C4-2B (cell line): ENCODE measurements around the gene NDE1.
A peak's percentile ranks its signal among the peaks of the same experiment; 100 is the strongest.

Experiments
- H3K27ac ChIP-seq: fragments of 450-650 bp; 2 replicates; pipeline ENCODE4 v1.5.1; 2017
- CTCF ChIP-seq: fragments of 450-650 bp; conservative IDR thresholded peaks from 2 replicates; pipeline ENCODE4 v1.5.1; 2017; ENCODE audit warnings: mild to moderate bottlenecking
- ZFX ChIP-seq: fragments of 450-650 bp; IDR thresholded peaks from 2 replicates; pipeline ENCODE4 v1.6.1; 2017

NDE1 gene

GRCh38 chr16:15660203-15660601 is 10.2 kb downstream of the NDE1 start:
- TF ChIP-seq ZFX = no peak
- TF ChIP-seq CTCF = no peak
- no peak overlapping the region for H3K27ac ChIP-seq

- TF ChIP-seq CTCF = no peak
- no peak for TF ChIP-seq ZFX
- no peak overlapping the region for H3K27ac ChIP-seq
Observed at GRCh38 chr16:15665107-15665506, 15.1 kb downstream of the NDE1 start.

GRCh38 chr16:15667091-15667742 is 17.2 kb downstream of the NDE1 start:
- H3K27ac ChIP-seq = no peak overlapping the region
- TF ChIP-seq ZFX (no peak), CTCF (no peak)

- H3K27ac ChIP-seq = peak overlapping the region; percentile 86
- no peak for TF ChIP-seq ZFX
- TF ChIP-seq CTCF = no peak
Observed at GRCh38 chr16:15671530-15672117, 21.6 kb downstream of the NDE1 start.

GRCh38 chr16:15672127-15672513 is 22.1 kb downstream of the NDE1 start:
- H3K27ac ChIP-seq = peak overlapping the region; percentile 86

- H3K27ac ChIP-seq = peak overlapping the region; percentile 86
- no peak for TF ChIP-seq ZFX
- no peak for TF ChIP-seq CTCF
Observed at GRCh38 chr16:15672514-15673167, 22.6 kb downstream of the NDE1 start.

GRCh38 chr16:15674571-15674970 is 24.5 kb downstream of the NDE1 start:
- TF ChIP-seq CTCF (no peak), ZFX (no peak)
- H3K27ac ChIP-seq = peak overlapping the region; percentile 86

GRCh38 chr16:15676506-15676905 is 26.5 kb downstream of the NDE1 start:
- H3K27ac ChIP-seq = no peak overlapping the region
- TF ChIP-seq ZFX (no peak), CTCF (no peak)
